Mesenteric fat pad (tissue), 1 donor: ENCODE data around the gene WSCD1. TPM values are rescaled to one million over a fixed set of nuclear protein-coding genes. Genes with fewer than 3 reads are reported as not detected.

Experiments used
- DNase-seq: peaks from one replicate; pipeline ENCODE4 v3.0.0-alpha.2; 2020; ENCODE audit warnings: low spot score
- total RNA-seq: library from RNA; stranded (reverse); fragmentation: NEBNext Ultra II Directional; extraction: Animal tissue kit (Norgen Biotek cat#: 25700); gene quantifications from one replicate; pipeline ENCODE4 v1.2.1, GENCODE V29; 2021
- donor health status: DM: yes; HTN: yes; CAD: no.

Gene WSCD1
- total RNA-seq, 1 donor from 2014 or later, result 3.9 TPM

DNA sequence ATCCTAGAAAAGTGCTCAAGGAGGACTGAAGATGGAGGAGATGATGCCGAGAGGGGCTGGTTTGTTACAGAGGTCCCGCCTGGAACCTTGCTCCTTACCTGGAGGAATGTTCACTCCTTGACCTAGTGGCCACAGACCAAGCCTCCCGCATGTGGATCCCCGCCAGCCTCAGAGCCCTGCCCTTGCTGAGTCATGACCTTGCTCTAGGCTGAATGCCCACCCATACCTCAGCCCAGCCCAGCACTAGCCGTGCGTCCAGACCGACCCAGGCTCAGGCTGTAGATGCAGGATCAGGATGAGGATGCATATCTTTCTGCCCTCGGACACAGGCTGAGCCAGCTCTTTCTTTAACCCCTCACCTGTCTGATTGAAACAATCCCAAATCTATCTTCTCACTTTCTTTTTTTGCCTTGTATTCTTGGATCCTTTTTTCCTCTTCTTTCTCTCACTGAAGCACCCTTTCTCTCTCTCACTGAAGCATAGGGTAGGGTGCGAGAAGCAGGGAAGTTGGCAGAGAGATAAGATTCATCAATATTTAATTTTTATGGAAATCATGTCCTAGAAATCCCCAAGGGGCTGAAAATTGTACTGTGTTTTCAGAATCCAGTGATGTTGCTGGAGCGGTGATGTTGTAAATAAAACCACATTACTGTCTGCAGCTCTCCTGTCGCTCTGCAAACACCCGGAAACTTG lies 34.9 kb downstream of the WSCD1 start:
- DNase-seq, result peak; percentile 77

- peak; percentile 30 for DNase-seq
Measured at GRCh38 chr17:6105649-6106007, 35.4 kb downstream of the WSCD1 start.

- no peak for DNase-seq
Measured at GRCh38 chr17:6106212-6106611, 36.0 kb downstream of the WSCD1 start.

GRCh38 chr17:6107791-6108190 lies 37.6 kb downstream of the WSCD1 start:
- DNase-seq, result peak; percentile 69

- peak; percentile 69 for DNase-seq
Measured at GRCh38 chr17:6108382-6108781, 38.2 kb downstream of the WSCD1 start.

DNA sequence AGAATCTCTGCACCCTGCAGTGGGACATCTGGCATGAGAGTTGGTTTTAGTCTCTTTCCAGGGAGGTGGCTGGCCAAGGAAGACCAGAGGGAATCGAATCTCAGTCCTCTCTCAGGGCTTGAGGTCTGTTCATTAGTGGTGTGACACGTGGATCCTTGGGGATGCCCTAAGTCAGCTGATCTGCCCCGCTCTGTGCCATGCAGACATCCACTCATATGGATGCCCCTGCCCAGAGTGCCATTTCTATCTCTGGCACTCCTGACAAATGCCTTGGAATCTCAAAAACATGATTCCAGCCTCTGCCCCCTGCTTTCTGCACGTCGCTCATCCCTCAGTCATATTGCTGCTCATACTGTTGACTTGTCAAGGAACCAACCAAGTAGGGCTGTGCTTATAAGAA lies 38.8 kb downstream of the WSCD1 start:
- DNase-seq, result peak; percentile 51

GRCh38 chr17:6109536-6109935 lies 39.4 kb downstream of the WSCD1 start:
- peak; percentile 77 for DNase-seq

DNA sequence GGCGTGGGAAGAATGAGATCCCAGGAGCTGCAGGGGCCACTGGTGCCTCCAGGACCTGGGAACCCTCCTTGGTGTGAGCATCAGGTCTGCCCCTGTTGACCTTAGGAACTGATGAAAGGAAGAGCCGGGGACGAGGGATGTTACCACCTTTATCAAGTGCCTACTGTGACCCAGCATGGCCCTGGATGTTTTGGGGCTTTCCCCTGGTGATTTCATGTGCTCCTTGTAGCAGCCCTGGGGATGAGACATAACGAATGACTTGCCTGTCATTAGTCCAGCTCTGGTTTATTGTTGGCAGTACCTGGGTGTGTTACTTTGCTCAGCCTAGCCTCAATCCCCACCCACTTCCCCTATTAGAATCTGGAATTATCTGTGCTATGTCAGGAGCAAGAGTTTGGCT lies 39.9 kb downstream of the WSCD1 start:
- DNase-seq, result peak; percentile 71

- peak; percentile 37 for DNase-seq
Measured at GRCh38 chr17:6110592-6110991, 40.4 kb downstream of the WSCD1 start.

GRCh38 chr17:6120351-6120750 lies 50.2 kb downstream of the WSCD1 start:
- peak; percentile 87 for DNase-seq

DNA sequence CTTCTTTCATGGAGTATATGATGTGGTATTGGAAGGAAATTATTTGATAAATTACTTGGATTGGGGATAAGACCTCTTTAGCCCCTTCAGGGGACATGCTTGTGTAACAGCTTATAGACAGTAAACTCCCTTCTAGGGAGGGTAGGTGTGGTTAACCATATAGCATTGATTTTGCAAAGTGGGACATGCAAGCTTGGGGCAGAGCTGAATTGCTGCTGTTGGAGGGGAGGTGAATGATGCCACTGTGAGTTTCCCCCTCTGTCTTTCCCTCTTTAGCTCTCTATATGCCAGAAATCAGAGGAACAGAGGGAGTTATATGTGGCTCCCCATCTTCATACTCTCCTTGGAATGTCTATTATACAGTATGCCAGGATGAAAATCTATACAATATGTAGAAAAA lies 54.7 kb downstream of the WSCD1 start:
- DNase-seq, result no peak

DNA sequence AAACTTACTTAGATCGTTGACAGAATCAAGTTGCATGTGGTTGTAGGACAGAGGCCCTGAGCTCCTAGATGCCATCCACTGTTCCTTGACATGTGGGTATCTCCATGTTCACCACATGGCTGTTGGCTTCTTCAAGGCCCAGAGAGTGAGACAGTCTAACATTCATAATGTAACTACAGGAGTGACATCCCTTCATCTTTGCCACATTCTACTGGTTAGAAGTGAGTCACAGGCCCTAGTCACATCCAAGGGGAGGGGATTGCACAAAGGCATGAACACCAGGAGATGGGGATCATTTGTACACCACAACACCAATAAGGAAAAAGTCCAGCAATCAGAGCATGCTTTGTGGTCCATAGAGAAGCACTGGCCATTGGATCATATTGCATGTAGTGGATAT lies 56.6 kb downstream of the WSCD1 start:
- DNase-seq, result no peak

DNA sequence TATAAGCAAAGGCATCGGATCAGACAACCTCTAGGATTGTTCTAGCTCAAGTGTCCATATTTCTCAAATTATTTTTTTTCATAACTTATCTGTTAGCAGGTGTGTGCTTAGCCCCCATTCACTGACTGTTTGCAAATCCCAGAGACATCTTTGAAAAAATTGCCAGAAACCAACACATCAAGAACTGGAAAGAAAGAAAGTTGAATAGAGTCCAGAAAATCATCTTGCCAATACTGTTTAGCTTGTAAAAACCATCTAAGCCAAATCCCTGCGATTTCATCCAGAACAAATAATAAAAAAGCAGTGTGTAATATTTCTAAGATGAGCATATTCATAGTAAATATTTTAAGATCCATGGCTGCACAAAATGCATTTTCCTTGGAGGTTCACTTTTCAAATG lies 64.5 kb downstream of the WSCD1 start:
- no peak for DNase-seq

- no peak for DNase-seq
Measured at GRCh38 chr17:6135236-6135635, 65.1 kb downstream of the WSCD1 start.

DNA sequence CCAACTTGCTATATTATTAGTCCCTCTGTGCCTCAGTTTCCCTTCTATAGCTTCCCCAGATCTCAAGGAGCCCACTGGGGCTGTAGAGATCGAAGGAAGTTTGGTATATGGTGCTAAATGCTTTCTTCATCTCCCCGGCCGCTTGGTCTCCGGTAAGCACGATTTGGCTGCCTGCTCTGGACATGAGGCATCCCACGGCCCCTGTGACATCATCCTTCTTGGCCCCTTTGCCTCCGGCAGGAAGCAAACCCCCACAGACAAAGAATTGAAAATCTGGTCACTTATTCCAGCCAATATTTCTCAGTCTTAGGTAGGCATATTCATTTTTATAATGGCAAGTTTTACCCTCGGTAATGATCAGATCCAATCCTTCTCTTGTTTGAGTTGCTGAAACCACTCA lies 65.8 kb downstream of the WSCD1 start:
- DNase-seq, result no peak

DNA sequence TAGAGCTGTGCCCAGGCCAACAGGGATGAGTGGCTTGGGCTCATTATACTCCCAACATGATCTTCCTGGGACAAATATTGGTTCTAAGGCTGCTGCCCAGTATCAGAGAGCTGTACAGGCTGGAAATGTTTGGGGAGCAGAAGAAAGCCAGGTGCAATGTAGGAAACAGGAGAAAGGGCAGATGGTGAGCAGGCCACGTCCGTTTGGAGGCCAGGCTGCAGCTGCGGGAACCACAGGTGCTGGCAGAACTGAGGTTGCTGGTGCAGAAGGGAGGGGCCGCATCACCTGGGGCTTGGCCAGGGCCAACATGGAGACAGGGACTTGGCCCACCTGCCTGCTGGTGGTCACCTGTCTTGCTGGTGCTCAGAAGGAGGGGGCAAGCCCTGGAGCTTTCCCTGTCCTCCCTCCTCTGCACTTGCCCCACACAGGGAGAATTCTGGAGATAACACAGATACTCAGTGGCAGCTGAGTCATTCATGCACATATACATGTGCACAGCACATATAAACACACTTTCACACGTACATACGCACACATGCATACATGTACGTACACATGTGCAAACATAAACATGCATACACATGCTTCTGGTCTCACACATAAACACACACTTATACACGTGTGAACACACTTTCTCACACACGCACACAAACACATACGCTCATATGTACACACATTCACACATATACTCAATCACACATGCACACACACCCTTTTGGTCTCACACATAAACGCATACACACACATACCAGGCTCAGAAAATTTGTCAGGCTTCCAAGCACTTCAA lies 67.7 kb downstream of the WSCD1 start:
- DNase-seq, result no peak

DNA sequence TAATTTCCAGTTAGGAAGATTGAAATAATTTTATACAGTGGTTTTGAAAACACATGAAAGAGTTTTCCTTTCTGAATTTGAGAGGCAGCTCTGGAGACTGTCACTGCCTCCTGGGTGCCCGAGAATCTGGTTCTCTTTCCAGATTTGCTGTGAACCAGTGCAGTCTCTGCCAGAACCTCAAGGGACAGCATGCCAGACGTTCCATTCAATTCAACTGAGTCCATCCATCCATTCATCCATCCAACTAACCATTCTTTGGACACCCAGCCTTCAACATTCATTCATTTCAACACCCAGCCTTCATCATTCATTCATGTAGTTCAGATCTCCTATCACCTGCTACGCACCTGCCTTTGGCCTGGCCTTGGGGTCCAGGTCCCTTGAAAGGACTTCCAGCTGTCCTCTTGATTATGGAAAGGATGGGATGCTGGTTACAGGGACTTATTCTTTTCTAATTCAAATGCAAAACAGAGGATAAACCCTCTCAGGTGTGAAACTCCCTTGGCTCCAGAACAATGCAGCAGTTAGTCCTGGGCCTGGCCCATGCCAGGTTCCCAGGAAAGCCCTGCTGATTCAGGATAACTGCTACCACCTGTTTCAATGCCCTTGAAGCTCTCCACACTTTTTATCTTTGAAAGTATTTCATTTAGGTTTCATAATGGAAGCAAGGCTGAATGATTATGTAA lies 68.7 kb downstream of the WSCD1 start:
- no peak for DNase-seq

GRCh38 chr17:6139447-6139832 lies 69.3 kb downstream of the WSCD1 start:
- DNase-seq, result no peak

- no peak for DNase-seq
Measured at GRCh38 chr17:6140188-6140587, 70.0 kb downstream of the WSCD1 start.

DNA sequence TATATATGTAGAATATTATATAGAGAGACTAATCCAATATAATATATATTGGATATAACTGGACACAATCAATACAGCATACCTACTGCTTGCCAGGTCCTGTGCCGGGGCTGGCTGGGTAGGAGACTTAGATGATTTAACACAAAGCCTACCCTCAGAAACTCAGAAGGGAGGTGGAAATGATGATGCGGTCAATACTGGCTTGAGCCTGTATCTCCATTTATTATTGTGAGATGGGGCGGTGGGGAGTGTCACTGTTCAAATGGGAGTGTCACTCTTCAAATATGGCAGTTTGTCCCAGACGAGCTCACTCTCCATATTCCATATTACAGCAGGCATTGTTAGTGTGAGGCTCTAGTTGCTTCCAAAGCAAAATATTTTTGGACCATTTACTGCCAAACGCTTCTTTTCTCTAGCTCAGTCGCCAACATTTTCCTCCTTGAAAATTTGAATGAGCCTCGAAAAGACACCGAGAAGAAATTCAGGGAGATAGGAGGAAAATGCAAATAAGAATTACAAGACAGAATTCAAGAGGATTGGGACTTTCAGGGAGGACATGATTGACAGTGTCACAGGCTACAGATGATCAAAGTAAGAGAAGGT lies 70.7 kb downstream of the WSCD1 start:
- no peak for DNase-seq

DNA sequence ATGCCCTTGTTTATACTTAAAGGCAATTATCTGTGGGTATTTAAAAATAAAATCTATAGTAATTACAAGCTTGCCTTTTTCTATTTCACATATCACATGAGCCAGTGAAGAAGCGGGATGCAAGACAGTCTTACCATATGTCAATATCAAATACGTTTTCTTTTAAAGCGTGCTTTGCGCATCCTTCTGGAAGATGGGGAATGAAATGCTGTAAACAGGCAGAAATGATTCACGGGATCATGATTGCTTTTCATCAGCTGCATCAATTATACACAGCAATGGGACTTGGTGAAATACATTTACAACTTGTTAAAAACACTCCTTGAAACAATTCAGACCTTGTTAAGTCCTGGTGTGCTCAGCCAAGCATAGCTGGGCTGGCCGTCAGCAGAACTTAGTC lies 72.5 kb downstream of the WSCD1 start:
- DNase-seq, result no peak

GRCh38 chr17:6145946-6146345 lies 75.8 kb downstream of the WSCD1 start:
- DNase-seq, result no peak
